Osteocyte (in vitro differentiated cells): Measurements from ENCODE around the gene CRNN. TPM values are rescaled to one million over a fixed set of nuclear protein-coding genes. Genes with fewer than 3 reads are reported as not detected.

Source experiments
- DNase-seq: peaks from one replicate; pipeline ENCODE4 v3.0.0; 2021; ENCODE audit warnings: mixed read lengths; ENCODE audit not compliant: unreplicated experiment; ENCODE audit errors: extremely low spot score
- H3K27ac Mint-ChIP-seq: one replicate; pipeline ENCODE4 v1.8.0; 2021; ENCODE audit warnings: mild to moderate bottlenecking, mixed read lengths; ENCODE audit not compliant: unreplicated experiment
- H3K27me3 Mint-ChIP-seq: one replicate; pipeline ENCODE4 v1.8.0; 2021; ENCODE audit warnings: mixed read lengths; ENCODE audit not compliant: unreplicated experiment
- H3K36me3 Mint-ChIP-seq: one replicate; pipeline ENCODE4 v1.8.0; 2021; ENCODE audit warnings: mixed read lengths; ENCODE audit not compliant: unreplicated experiment
- H3K4me1 Mint-ChIP-seq: one replicate; pipeline ENCODE4 v1.8.0; 2021; ENCODE audit warnings: mixed read lengths; ENCODE audit not compliant: unreplicated experiment
- H3K4me3 Mint-ChIP-seq: one replicate; pipeline ENCODE4 v1.8.0; 2021; ENCODE audit warnings: mild to moderate bottlenecking, moderate library complexity, mixed read lengths; ENCODE audit not compliant: unreplicated experiment
- H3K9me3 Mint-ChIP-seq: one replicate; pipeline ENCODE4 v1.8.0; 2021; ENCODE audit warnings: mixed read lengths; ENCODE audit not compliant: unreplicated experiment
- CTCF ChIP-seq: fragments of 200-600 bp; sonication (generic); IDR thresholded peaks from 2 replicates; pipeline ENCODE4 v1.5.0; 2021; ENCODE audit warnings: antibody characterized with exemption, mild to moderate bottlenecking, moderate library complexity
- total RNA-seq: library from RNA; stranded (reverse); gene quantifications from 2 replicates; pipeline ENCODE4 v1.2.1, GENCODE V29; 2021

Gene CRNN
- total RNA-seq, 1 donor from 2014 or later, result not detected

- Mint-ChIP-seq H3K27me3 (no peaks in the 10 kb centered on the region), H3K4me3 (no peak overlapping the region), H3K36me3 (no peaks in the 10 kb centered on the region), H3K4me1 (no peaks in the 10 kb centered on the region), H3K9me3 (peaks cover 7% of the 10 kb centered on the region), H3K27ac (no peak overlapping the region)
- TF ChIP-seq CTCF, result no peak
- no peak for DNase-seq
Observed at GRCh38 chr1:152397474-152397873, 16.6 kb downstream of the CRNN start.

- Mint-ChIP-seq H3K27ac (no peak overlapping the region), H3K36me3 (no peaks in the 10 kb centered on the region), H3K27me3 (no peaks in the 10 kb centered on the region), H3K4me3 (no peak overlapping the region), H3K9me3 (peaks cover 2% of the 10 kb centered on the region), H3K4me1 (no peaks in the 10 kb centered on the region)
- TF ChIP-seq CTCF, result no peak
- DNase-seq, result no peak
Observed at GRCh38 chr1:152394151-152394550, 19.9 kb downstream of the CRNN start.

GRCh38 chr1:152392909-152393308 lies 21.2 kb downstream of the CRNN start:
- Mint-ChIP-seq H3K27ac (no peak overlapping the region), H3K27me3 (no peaks in the 10 kb centered on the region), H3K36me3 (no peaks in the 10 kb centered on the region), H3K4me3 (no peak overlapping the region), H3K9me3 (peaks cover 4% of the 10 kb centered on the region), H3K4me1 (no peaks in the 10 kb centered on the region)
- DNase-seq, result no peak
- no peak for TF ChIP-seq CTCF

- Mint-ChIP-seq H3K9me3 (peaks cover 19% of the 10 kb centered on the region), H3K4me3 (no peak overlapping the region), H3K27me3 (no peaks in the 10 kb centered on the region)
Observed at GRCh38 chr1:152388889-152389288, 25.2 kb downstream of the CRNN start.

GRCh38 chr1:152386940-152387339 lies 27.1 kb downstream of the CRNN start:
- peaks cover 24% of the 10 kb centered on the region for H3K9me3 Mint-ChIP-seq
- no peaks in the 10 kb centered on the region for H3K4me1 Mint-ChIP-seq
- H3K27me3 Mint-ChIP-seq, result no peaks in the 10 kb centered on the region
- H3K27ac Mint-ChIP-seq, result no peak overlapping the region
- DNase-seq, result no peak
- TF ChIP-seq CTCF, result no peak
- H3K4me3 Mint-ChIP-seq, result no peak overlapping the region
- H3K36me3 Mint-ChIP-seq, result no peaks in the 10 kb centered on the region

More at GRCh38 chr1:152388889-152389288, 25.2 kb downstream of the CRNN start:
- H3K36me3 Mint-ChIP-seq, result no peaks in the 10 kb centered on the region
- no peak overlapping the region for H3K27ac Mint-ChIP-seq
- DNase-seq, result no peak
- H3K4me1 Mint-ChIP-seq, result no peaks in the 10 kb centered on the region
- no peak for TF ChIP-seq CTCF
